ENCODE results near the gene AGMO.

- no peak for TF ChIP-seq EP300 (IDR thresholded peaks at IDR 0.05)
- TF ChIP-seq, protein P1, sequence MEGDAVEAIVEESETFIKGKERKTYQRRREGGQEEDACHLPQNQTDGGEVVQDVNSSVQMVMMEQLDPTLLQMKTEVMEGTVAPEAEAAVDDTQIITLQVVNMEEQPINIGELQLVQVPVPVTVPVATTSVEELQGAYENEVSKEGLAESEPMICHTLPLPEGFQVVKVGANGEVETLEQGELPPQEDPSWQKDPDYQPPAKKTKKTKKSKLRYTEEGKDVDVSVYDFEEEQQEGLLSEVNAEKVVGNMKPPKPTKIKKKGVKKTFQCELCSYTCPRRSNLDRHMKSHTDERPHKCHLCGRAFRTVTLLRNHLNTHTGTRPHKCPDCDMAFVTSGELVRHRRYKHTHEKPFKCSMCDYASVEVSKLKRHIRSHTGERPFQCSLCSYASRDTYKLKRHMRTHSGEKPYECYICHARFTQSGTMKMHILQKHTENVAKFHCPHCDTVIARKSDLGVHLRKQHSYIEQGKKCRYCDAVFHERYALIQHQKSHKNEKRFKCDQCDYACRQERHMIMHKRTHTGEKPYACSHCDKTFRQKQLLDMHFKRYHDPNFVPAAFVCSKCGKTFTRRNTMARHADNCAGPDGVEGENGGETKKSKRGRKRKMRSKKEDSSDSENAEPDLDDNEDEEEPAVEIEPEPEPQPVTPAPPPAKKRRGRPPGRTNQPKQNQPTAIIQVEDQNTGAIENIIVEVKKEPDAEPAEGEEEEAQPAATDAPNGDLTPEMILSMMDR (IDR thresholded peaks at IDR 0.05), result no peak
- no peak for TF ChIP-seq POLR2AphosphoS5 (IDR thresholded peaks at IDR 0.05)
- no peak for TF ChIP-seq POLR2A (IDR thresholded peaks at IDR 0.05; ENCODE audit: low read depth)
Observed at GRCh38 chr7:15204421-15204820, 357.4 kb downstream of the AGMO start.
